SK-N-SH treated with all-trans-retinoic acid at 6 μM for 48 hours (cell line): Measurements from ENCODE around the gene C1QC.

Experiments
- BACH2 ChIP-seq: fragments of 250-450 bp; sonication (Bioruptor Pico); IDR thresholded peaks from 2 replicates; pipeline ENCODE4 v1.9.0; 2021; ENCODE audit warnings: mild to moderate bottlenecking, borderline replicate concordance
- CREB5 ChIP-seq: fragments of 250-450 bp; sonication (Bioruptor Pico); IDR thresholded peaks from 2 replicates; pipeline ENCODE4 v1.5.1; 2020; ENCODE audit warnings: low read depth, mild to moderate bottlenecking, moderate library complexity
- CSRNP3 ChIP-seq: fragments of 250-450 bp; sonication (Bioruptor Pico); IDR thresholded peaks from 2 replicates; pipeline ENCODE4 v1.5.1; 2021; ENCODE audit warnings: mild to moderate bottlenecking, moderate library complexity
- ESRRG ChIP-seq: fragments of 250-450 bp; sonication (Bioruptor Pico); IDR thresholded peaks from 2 replicates; pipeline ENCODE4 v1.6.1; 2021; ENCODE audit warnings: mild to moderate bottlenecking
- ISL1 ChIP-seq: fragments of 250-450 bp; sonication (Bioruptor Pico); IDR thresholded peaks from 2 replicates; pipeline ENCODE4 v2.1.2; 2022; ENCODE audit warnings: mild to moderate bottlenecking, moderate library complexity
- PATZ1 ChIP-seq: fragments of 250-450 bp; sonication (Bioruptor Pico); IDR thresholded peaks from 2 replicates; pipeline ENCODE4 v1.8.0; 2020; ENCODE audit warnings: mild to moderate bottlenecking, moderate library complexity, borderline replicate concordance
- SNAI2 ChIP-seq: fragments of 250-450 bp; sonication (Bioruptor Pico); IDR thresholded peaks from 2 replicates; pipeline ENCODE4 v1.5.0; 2020; ENCODE audit warnings: mild to moderate bottlenecking, moderate library complexity
- TCF4 ChIP-seq: fragments of 250-450 bp; sonication (Bioruptor Pico); IDR thresholded peaks from 2 replicates; pipeline ENCODE4 v1.8.0; 2021; ENCODE audit warnings: mild to moderate bottlenecking, moderate library complexity, borderline replicate concordance
- ZFP3 ChIP-seq: fragments of 250-450 bp; sonication (Bioruptor Pico); IDR thresholded peaks from 2 replicates; pipeline ENCODE4 v1.5.0; 2020; ENCODE audit warnings: mild to moderate bottlenecking, moderate library complexity
- ZNF565 ChIP-seq: fragments of 450-650 bp; formaldehyde crosslinking; conservative IDR thresholded peaks from 2 replicates; pipeline ENCODE4 v1.5.0; 2020; ENCODE audit warnings: low read depth, mild to moderate bottlenecking, moderate library complexity
- ZNF70 ChIP-seq: fragments of 450-650 bp; formaldehyde crosslinking; IDR thresholded peaks from 2 replicates; pipeline ENCODE4 v1.5.0; 2020; ENCODE audit warnings: mild to moderate bottlenecking, moderate library complexity

- TF ChIP-seq SNAI2, result no peak
- TF ChIP-seq ESRRG (CRISPR knock-in tag), result no peak
- TF ChIP-seq ISL1, result no peak
- TF ChIP-seq CREB5, result no peak
- TF ChIP-seq ZNF70, result no peak
- TF ChIP-seq TCF4, result no peak
- no peak for TF ChIP-seq ZNF565 (CRISPR knock-in tag)
- TF ChIP-seq BACH2 (CRISPR knock-in tag), result no peak
- no peak for TF ChIP-seq PATZ1 (CRISPR knock-in tag)
- no peak for TF ChIP-seq CSRNP3 (CRISPR knock-in tag)
- no peak for TF ChIP-seq ZFP3 (CRISPR knock-in tag)
Measured at GRCh38 chr1:22600071-22600816, 43.2 kb upstream of the C1QC start.
